ENCODE results near the gene NUBP2.

NUBP2 gene

DNA sequence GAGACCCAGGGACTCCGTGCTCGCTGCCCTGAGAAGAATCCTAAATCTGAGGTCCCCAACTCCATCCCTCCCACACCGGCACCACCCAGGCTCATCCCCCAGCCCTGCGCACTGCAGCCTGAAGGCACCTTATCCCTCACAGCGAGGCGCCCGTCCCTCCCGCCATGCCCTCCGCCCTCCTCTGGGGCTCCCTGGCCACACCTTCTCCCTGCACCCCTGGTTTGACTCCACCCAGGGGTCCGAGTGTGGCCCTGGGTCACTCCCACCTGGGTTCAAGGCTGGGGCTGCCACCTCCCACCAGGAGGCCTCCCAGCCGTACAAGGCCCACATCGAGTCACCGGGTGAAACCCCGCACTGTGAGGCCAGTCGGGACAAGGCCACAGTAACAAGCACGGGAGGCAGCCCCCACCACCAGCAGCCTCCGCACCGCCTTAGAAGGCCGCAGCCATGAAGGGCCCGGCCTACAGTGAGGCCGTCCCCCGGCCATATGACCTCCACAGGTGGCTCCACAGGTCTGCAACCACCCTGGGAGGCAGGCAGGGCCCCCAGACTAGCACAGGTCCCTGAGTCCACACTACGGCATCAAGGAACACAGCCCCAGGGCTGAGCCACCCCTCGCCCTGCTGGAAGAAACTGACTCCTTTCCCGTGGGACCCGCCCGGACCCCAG is 35.6 kb downstream of the NUBP2 start:
- no peak overlapping the region for H3K4me3 ChIP-seq (replicated peaks; ENCODE audit: low read depth, low read length)
- peaks cover 8% of the 10 kb centered on the region for H3K36me3 ChIP-seq (ENCODE audit: control insufficient read depth, insufficient read depth, low read length)
- no peaks in the 10 kb centered on the region for H3K27me3 ChIP-seq (replicated peaks; ENCODE audit: control insufficient read depth, insufficient read depth, low read length)
- no peak for DNase-seq (ENCODE audit: extremely low read depth, insufficient read length)
- no peak for TF ChIP-seq CTCF (IDR thresholded peaks at IDR 0.05; ENCODE audit: insufficient read depth, low read length, poor library complexity, severe bottlenecking)

- peaks cover 8% of the 10 kb centered on the region for H3K36me3 ChIP-seq (ENCODE audit: control insufficient read depth, insufficient read depth, low read length)
- H3K4me3 ChIP-seq (replicated peaks; ENCODE audit: low read depth, low read length), result no peak overlapping the region
- no peak for DNase-seq (ENCODE audit: extremely low read depth, insufficient read length)
- H3K27me3 ChIP-seq (replicated peaks; ENCODE audit: control insufficient read depth, insufficient read depth, low read length), result no peaks in the 10 kb centered on the region
- TF ChIP-seq CTCF (IDR thresholded peaks at IDR 0.05; ENCODE audit: insufficient read depth, low read length, poor library complexity, severe bottlenecking), result no peak
Measured at GRCh38 chr16:1818873-1819525, 36.2 kb downstream of the NUBP2 start.

- Histone ChIP-seq H3K4me3 (replicated peaks; ENCODE audit: low read depth, low read length) (no peak overlapping the region), H3K27me3 (replicated peaks; ENCODE audit: control insufficient read depth, insufficient read depth, low read length) (no peaks in the 10 kb centered on the region), H3K36me3 (ENCODE audit: control insufficient read depth, insufficient read depth, low read length) (peaks cover 8% of the 10 kb centered on the region)
- TF ChIP-seq CTCF (IDR thresholded peaks at IDR 0.05; ENCODE audit: insufficient read depth, low read length, poor library complexity, severe bottlenecking), result no peak
- no peak for DNase-seq (ENCODE audit: extremely low read depth, insufficient read length)
Measured at GRCh38 chr16:1819611-1820010, 36.9 kb downstream of the NUBP2 start.

DNA sequence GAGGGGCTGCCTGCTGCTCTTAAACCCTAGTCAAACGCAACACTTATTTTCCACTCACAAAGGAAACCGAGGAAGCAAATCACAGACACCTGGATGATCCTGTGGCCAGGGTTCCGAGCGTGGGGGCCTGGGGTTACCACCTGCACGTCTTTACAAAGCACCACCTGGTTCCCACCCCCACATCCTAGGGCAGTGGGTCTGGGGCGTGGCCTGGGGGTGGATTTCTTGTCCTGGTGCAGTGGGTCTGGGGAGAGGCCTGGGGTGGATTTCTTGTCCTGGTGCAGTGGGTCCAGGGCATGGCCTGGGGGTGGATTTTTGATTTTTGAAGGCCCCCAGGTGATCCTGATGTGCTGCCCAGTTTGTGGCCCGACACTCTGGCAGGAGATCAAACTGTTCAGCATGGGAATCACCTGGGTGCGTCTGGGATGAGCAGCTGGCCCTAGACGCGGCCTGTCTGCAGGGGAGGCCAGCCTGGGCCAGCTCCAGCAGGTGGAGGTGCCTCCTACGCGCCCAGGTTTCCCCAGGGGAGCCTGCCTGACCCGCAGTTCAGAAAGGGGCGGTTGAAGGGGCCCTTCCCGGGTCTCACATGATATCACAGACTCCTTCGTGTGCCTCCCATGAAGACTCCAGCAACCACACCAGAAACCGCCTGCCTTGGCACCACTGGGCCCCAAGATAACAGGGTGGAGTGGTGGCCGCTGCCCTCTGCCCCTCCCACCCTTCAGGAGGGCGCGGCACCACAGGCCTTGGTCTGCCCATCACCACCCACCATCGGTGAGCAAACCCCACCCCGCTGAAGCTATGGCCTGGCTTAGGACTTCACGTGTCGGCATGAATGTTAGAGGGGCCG is 37.6 kb downstream of the NUBP2 start:
- no peak for DNase-seq (ENCODE audit: extremely low read depth, insufficient read length)
- TF ChIP-seq CTCF (IDR thresholded peaks at IDR 0.05; ENCODE audit: insufficient read depth, low read length, poor library complexity, severe bottlenecking), result no peak
- peaks cover 8% of the 10 kb centered on the region for H3K36me3 ChIP-seq (ENCODE audit: control insufficient read depth, insufficient read depth, low read length)
- no peaks in the 10 kb centered on the region for H3K27me3 ChIP-seq (replicated peaks; ENCODE audit: control insufficient read depth, insufficient read depth, low read length)
- no peak overlapping the region for H3K4me3 ChIP-seq (replicated peaks; ENCODE audit: low read depth, low read length)

GRCh38 chr16:1820946-1821290 is 38.2 kb downstream of the NUBP2 start:
- Histone ChIP-seq H3K36me3 (ENCODE audit: control insufficient read depth, insufficient read depth, low read length) (peaks cover 8% of the 10 kb centered on the region), H3K4me3 (replicated peaks; ENCODE audit: low read depth, low read length) (no peak overlapping the region), H3K27me3 (replicated peaks; ENCODE audit: control insufficient read depth, insufficient read depth, low read length) (no peaks in the 10 kb centered on the region)
- no peak for DNase-seq (ENCODE audit: extremely low read depth, insufficient read length)
- TF ChIP-seq CTCF (IDR thresholded peaks at IDR 0.05; ENCODE audit: insufficient read depth, low read length, poor library complexity, severe bottlenecking), result no peak
